Vagina (tissue), 2 donors: ENCODE measurements around the gene XCR1. TPM values are rescaled to one million over a fixed set of nuclear protein-coding genes. Genes with fewer than 3 reads are reported as not detected.
A peak's percentile ranks its signal among the peaks of the same experiment; 100 is the strongest.
"Not testable (repeated sequence)": the region's sequence is repeated elsewhere in the genome, so short reads cannot be mapped to it uniquely, and the experiment has no call there.

Source experiments
- DNase-seq, 2 donors: peaks; one replicate each; pipeline ENCODE4 v3.0.0-alpha.2; 2017; ENCODE audit errors: extremely low spot score in 2 of 2
- H3K27ac ChIP-seq: fragments of 200-600 bp; sonication (generic); one replicate; pipeline ENCODE4 v1.5.1; 2019
- H3K27me3 ChIP-seq: fragments of 200-600 bp; sonication (generic); one replicate; pipeline ENCODE4 v1.5.1; 2019
- H3K36me3 ChIP-seq, 2 donors: fragments of 200-600 bp; sonication (generic); one replicate each; pipeline ENCODE4 v1.5.1; 2017 to 2019
- H3K4me1 ChIP-seq: fragments of 200-600 bp; sonication (generic); one replicate; pipeline ENCODE4 v1.5.1; 2019
- H3K4me3 ChIP-seq, 2 donors: fragments of 200-600 bp; sonication (generic); 1 replicate in 1 of 2; 2 replicates in 1 of 2; pipeline ENCODE4 v1.5.1; 2016 to 2019
- H3K9me3 ChIP-seq: fragments of 200-600 bp; sonication (generic); one replicate; pipeline ENCODE4 v1.5.1; 2019
- CTCF ChIP-seq, 3 experiments: fragments of 450-650 bp in 2 of 3; fragments of 200-600 bp in 1 of 3; sonication (generic) in 1 of 3; IDR thresholded peaks; one replicate each; pipeline ENCODE4 v1.5.1; 2017 to 2019; ENCODE audit warnings: antibody characterized with exemption in 3 of 3, mild to moderate bottlenecking in 2 of 3, moderate library complexity in 2 of 3
- POLR2A ChIP-seq, 2 donors: fragments of 450-650 bp; IDR thresholded peaks; one replicate each; pipeline ENCODE4 v1.6.1; 2017; ENCODE audit warnings: antibody characterized with exemption in 2 of 2, mild to moderate bottlenecking in 2 of 2, moderate library complexity in 2 of 2
- POLR2AphosphoS5 ChIP-seq, 2 donors: sonication (generic); formaldehyde crosslinking; IDR thresholded peaks; one replicate each; pipeline ENCODE4 v1.9.0; 2017; ENCODE audit warnings: antibody characterized with exemption in 2 of 2, mild to moderate bottlenecking in 2 of 2, low read depth in 1 of 2; ENCODE audit not compliant: insufficient read depth in 1 of 2
- intact Hi-C: fragments of 100-400 bp; cut with DNase I; formaldehyde crosslinking; loops from one replicate; pipeline ENCODE4 v1.15.1; 2023
- total RNA-seq: library from RNA; depleted of rRNA; stranded (reverse); fragments of >200 nt; gene quantifications from one replicate; pipeline ENCODE4 v1.2.3, GENCODE V29; 2016

XCR1 gene
- total RNA-seq, 1 donor from 2014 or later, result not detected

DNA sequence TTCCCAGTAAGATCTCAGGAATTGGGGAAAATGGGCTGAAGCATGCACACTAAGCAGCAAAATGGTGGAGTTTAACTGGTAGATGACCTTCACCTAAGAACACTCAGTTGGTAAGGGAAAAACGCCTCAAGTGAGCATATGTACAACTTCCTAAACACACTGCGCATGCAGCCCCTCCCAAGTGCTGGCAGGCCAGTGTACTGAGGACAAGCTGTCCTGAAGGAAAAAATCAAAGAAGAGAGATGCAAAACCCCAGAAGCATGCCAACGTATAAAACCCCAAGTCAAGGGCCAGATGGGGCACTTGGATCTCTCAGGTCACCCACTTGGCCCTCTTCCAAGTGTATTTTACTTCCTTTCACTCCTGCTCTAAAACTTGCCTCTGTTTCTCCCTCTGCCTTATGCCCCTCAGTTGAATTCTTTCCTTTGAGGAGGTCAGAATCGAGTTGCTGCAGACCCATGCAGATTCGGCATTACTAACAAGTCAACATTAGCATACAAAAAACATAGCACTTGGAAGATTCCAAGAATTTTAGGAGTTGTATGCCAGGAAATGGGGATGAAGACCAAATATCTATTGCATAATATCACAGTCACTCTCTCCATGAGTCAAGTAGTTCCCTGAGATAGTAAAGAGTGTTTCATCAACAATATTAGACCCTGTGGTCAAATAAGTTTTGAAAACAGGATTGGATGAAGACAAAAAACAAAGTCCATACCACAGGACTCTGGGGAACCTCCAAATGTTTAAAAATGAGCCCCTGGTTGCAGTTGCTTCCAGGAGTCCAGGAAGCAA, 20.8 kb downstream of the XCR1 start:
- no peak for DNase-seq
- TF ChIP-seq POLR2A (IDR thresholded peaks at IDR 0.05), result no peak
- TF ChIP-seq CTCF (IDR thresholded peaks at IDR 0.05), result no peak
- TF ChIP-seq POLR2AphosphoS5 (IDR thresholded peaks at IDR 0.05; ENCODE audit: insufficient read depth in 1 of 2, low read depth in 1 of 2), result peak in 1 of 2 donors; percentile 62
- H3K4me3 ChIP-seq, result no peak overlapping the region
- H3K9me3 ChIP-seq, result no peaks in the 10 kb centered on the region
- peak overlapping the region; percentile 63 for H3K27ac ChIP-seq
- H3K4me1 ChIP-seq, result peaks cover 12% of the 10 kb centered on the region
- no peaks in the 10 kb centered on the region for H3K27me3 ChIP-seq
- intact Hi-C loops, result no loop called here
- no peaks in the 10 kb centered on the region for H3K36me3 ChIP-seq

GRCh38 chr3:46003706-46004105, 23.6 kb downstream of the XCR1 start:
- H3K4me1 ChIP-seq, result peaks cover 12% of the 10 kb centered on the region
- H3K4me3 ChIP-seq, intact Hi-C loops, H3K27ac ChIP-seq, H3K36me3 ChIP-seq, H3K27me3 ChIP-seq, DNase-seq, H3K9me3 ChIP-seq: not testable (repeated sequence)

DNA sequence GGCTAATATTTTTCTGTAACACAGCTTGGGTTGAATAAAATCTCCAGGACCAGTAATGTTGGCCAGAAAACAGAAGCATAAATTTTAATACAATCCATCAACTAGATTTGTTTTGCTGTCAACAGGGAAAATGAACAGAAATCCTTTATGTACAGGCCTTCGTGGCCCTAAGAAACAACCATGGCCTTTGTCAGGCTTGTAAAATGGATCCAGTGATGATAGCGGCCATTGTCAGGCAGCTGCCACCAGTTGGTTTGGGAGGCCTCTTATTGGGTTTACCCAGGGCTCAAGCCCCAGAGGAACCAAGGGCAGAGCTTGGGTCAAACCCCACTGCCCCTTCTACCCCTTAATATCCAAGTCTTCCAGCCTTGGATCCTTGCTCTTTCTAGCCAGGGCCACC, 26.1 kb downstream of the XCR1 start:
- TF ChIP-seq CTCF (IDR thresholded peaks at IDR 0.05) (no peak), POLR2A (IDR thresholded peaks at IDR 0.05) (no peak), POLR2AphosphoS5 (IDR thresholded peaks at IDR 0.05; ENCODE audit: insufficient read depth in 1 of 2, low read depth in 1 of 2) (no peak)
- Histone ChIP-seq H3K4me3 (no peak overlapping the region), H3K36me3 (no peaks in the 10 kb centered on the region), H3K27me3 (no peaks in the 10 kb centered on the region), H3K27ac (no peak overlapping the region), H3K9me3 (no peaks in the 10 kb centered on the region), H3K4me1 (peaks cover 8% of the 10 kb centered on the region)
- intact Hi-C loops, result no loop called here
- DNase-seq, result no peak

- intact Hi-C loops, result no loop called here
- no peaks in the 10 kb centered on the region for H3K9me3 ChIP-seq
- TF ChIP-seq POLR2AphosphoS5 (IDR thresholded peaks at IDR 0.05; ENCODE audit: insufficient read depth in 1 of 2, low read depth in 1 of 2) (no peak), CTCF (IDR thresholded peaks at IDR 0.05) (no peak)
- H3K4me3 ChIP-seq, result no peak overlapping the region
- H3K27ac ChIP-seq, result no peak overlapping the region
- H3K27me3 ChIP-seq, result no peaks in the 10 kb centered on the region
- H3K4me1 ChIP-seq, result peaks cover 19% of the 10 kb centered on the region
- DNase-seq, result no peak
- no peaks in the 10 kb centered on the region for H3K36me3 ChIP-seq
These were observed 29.3 kb downstream of the XCR1 start for GRCh38 chr3:45997942-45998341.

- H3K4me3 ChIP-seq, intact Hi-C loops, H3K27me3 ChIP-seq, DNase-seq, H3K9me3 ChIP-seq, H3K27ac ChIP-seq, H3K36me3 ChIP-seq: not testable (repeated sequence)
- H3K4me1 ChIP-seq, result peaks cover 24% of the 10 kb centered on the region
These were observed 29.8 kb downstream of the XCR1 start for GRCh38 chr3:45997499-45997898.
